Aorta (tissue), 5 donors: ENCODE measurements around the gene DENND1A. TPM values are rescaled to one million over a fixed set of nuclear protein-coding genes. Genes with fewer than 3 reads are reported as not detected.
"Not testable (repeated sequence)": the region's sequence is repeated elsewhere in the genome, so short reads cannot be mapped to it uniquely, and the experiment has no call there.

Experiments
- ATAC-seq: fragments of 200-7000 bp; cut with Tn5 transposase; one replicate; pipeline ENCODE4 v1.9.1; 2022; ENCODE audit warnings: moderate library complexity; ENCODE audit not compliant: low FRiP score
- DNase-seq, 2 donors: peaks; one replicate each; pipeline ENCODE4 v3.0.0-alpha.2; 2020
- H3K27ac ChIP-seq, 2 donors: one replicate each; pipeline ENCODE4 v1.5.1; 2013; ENCODE audit warnings: low read length in 2 of 2, mild to moderate bottlenecking in 2 of 2, moderate library complexity in 2 of 2, control low read depth in 1 of 2, inconsistent platforms in 1 of 2, low read depth in 1 of 2
- H3K27me3 ChIP-seq, 2 donors: one replicate each; pipeline ENCODE4 v1.6.1; 2013; ENCODE audit warnings: control low read depth in 1 of 2, low read length in 1 of 2, mild to moderate bottlenecking in 1 of 2, moderate library complexity in 1 of 2; ENCODE audit not compliant: insufficient read depth in 2 of 2, control insufficient read depth in 1 of 2
- H3K36me3 ChIP-seq, 2 donors: one replicate each; pipeline ENCODE4 v1.6.1; 2013; ENCODE audit warnings: control low read depth in 1 of 2, low read length in 1 of 2, mild to moderate bottlenecking in 1 of 2; ENCODE audit not compliant: insufficient read depth in 2 of 2, control insufficient read depth in 1 of 2
- H3K4me1 ChIP-seq, 2 donors: one replicate each; pipeline ENCODE4 v1.6.1; 2013; ENCODE audit warnings: low read length in 2 of 2, control low read depth in 1 of 2, mild to moderate bottlenecking in 1 of 2, moderate library complexity in 1 of 2; ENCODE audit not compliant: insufficient read depth in 2 of 2, control insufficient read depth in 1 of 2
- H3K4me3 ChIP-seq, 2 donors: one replicate each; pipeline ENCODE4 v1.5.1; 2013; ENCODE audit warnings: low read length in 2 of 2, control low read depth in 1 of 2, mild to moderate bottlenecking in 1 of 2
- H3K9me3 ChIP-seq: one replicate; pipeline ENCODE4 v1.6.1; 2013; ENCODE audit warnings: mild to moderate bottlenecking, low read length; ENCODE audit not compliant: control insufficient read depth
- WGBS, 2 donors: extraction: QIAGEN DNeasy Blood & Tissue Kit; methylation state at CpG; one replicate each; pipeline ENCODE4 v1.1.7; 2013; 5-methylcytosine and 5-hydroxymethylcytosine counted together
- intact Hi-C, 2 donors: fragments of 100-400 bp; cut with DNase I; formaldehyde crosslinking; loops; one replicate each; pipeline versions ENCODE4 v1.14.2 to v1.15.0; 2022
- polyA plus RNA-seq, 2 donors: library from polyadenylated mRNA; stranded (reverse); fragments of 200-250 nt; gene quantifications; one replicate each; pipeline ENCODE4 v1.2.3, GENCODE V29; 2013
- total RNA-seq, 2 donors: library from RNA; stranded (reverse); fragmentation: NEBNext Ultra II Directional; extraction: Animal tissue kit (Norgen Biotek cat#: 25700); gene quantifications; one replicate each; pipeline ENCODE4 v1.2.1, GENCODE V29; 2021
- donor health status: healthy with polysubstance abuse.
- donor health status: Bipolar disorder and iron deficiency.
- donor health status: DM: no; HTN: no; CAD: no.
- donor health status: DM: no; HTN: no; CAD: no.
- donor health status: DM: yes; HTN: yes; CAD: no.

DENND1A gene
- total and polyA plus RNA-seq, 4 donors: 6.9 to 31.4 (median 15.3) TPM

DNA sequence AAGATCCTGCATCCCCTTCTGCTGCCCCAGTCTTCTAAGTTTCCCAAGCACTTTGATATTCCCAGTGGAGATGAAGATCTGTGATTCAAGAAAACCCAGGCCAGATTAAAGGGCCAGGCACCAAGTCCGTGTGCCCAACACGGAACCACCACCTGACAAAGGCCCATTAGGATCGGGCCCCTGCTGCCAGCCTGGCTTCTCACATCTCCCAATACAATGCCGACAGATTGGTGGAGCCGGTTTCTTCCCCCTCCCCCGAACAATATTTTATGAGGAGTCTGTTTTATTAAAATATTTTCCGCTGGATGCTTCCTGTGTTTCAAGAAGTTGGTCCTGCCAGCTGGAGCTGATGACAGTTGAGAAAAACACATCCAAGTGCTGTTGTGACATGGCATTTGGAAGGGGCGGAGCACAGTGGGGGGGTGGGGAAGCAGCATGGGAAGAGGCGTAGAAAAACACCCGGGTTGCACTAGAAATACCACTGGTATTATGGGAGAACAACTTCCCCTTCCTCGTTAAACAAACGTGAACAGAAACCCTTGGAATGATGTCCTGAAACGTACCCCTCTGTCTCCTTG is 528.9 kb downstream of the DENND1A start:
- no peak for DNase-seq
- 11 to 35% methylated on average over 13 of the region's 13 CpGs for WGBS, 2 donors
- Histone ChIP-seq H3K4me1 (no peaks in the 10 kb centered on the region), H3K27ac (no peak overlapping the region), H3K9me3 (no peaks in the 10 kb centered on the region), H3K4me3 (no peak overlapping the region), H3K36me3 (no peaks in the 10 kb centered on the region), H3K27me3 (no peaks in the 10 kb centered on the region)
- peak; percentile 63 for ATAC-seq
- intact Hi-C loops: loop anchor here (5.0 kb wide), 1 partner anchor 641 kb away; no protein-coding TSS in a partner anchor

- DNase-seq: no peak
- Histone ChIP-seq H3K9me3 (no peaks in the 10 kb centered on the region), H3K27ac (no peak overlapping the region), H3K4me3 (no peak overlapping the region), H3K4me1 (no peaks in the 10 kb centered on the region), H3K36me3 (no peaks in the 10 kb centered on the region), H3K27me3 (no peaks in the 10 kb centered on the region)
- no peak for ATAC-seq
- intact Hi-C loops: loop anchor here (5.0 kb wide), 1 partner anchor 642 kb away; no protein-coding TSS in a partner anchor
- 83 to 84% methylated on average over 11 of the region's 11 CpGs for WGBS, 2 donors
Observed at GRCh38 chr9:123399803-123400378, 530.0 kb downstream of the DENND1A start.

- H3K4me3 ChIP-seq, H3K27me3 ChIP-seq, ATAC-seq, DNase-seq, H3K36me3 ChIP-seq, intact Hi-C loops, H3K27ac ChIP-seq, H3K9me3 ChIP-seq, H3K4me1 ChIP-seq: not testable (repeated sequence)
- WGBS, 2 donors: 93 to 97% methylated on average over 14 of the region's 14 CpGs
Observed at GRCh38 chr9:123398938-123399337, 531.0 kb downstream of the DENND1A start.

DNA sequence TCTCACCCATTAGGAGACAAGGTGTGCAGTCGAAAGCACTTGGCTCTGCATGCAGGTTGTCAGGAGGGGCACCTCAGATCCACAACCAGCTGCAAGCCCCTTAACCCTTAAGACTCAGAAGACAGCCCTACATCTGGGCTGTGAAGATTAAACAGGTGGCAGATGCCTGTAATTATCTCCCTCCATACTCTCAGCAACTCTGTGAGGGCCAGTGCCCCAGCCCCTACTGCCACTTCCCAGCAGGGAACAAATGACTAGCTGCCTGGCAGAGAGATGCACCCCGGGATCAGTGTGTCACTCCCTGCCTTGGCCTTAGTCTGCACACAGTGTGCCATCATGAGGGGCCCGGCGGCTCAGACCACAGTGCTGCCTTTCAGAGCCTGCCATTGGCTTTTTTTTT is 532.0 kb downstream of the DENND1A start:
- Histone ChIP-seq H3K27me3 (no peaks in the 10 kb centered on the region), H3K27ac (no peak overlapping the region), H3K36me3 (no peaks in the 10 kb centered on the region), H3K4me3 (no peak overlapping the region), H3K9me3 (peaks cover 2% of the 10 kb centered on the region), H3K4me1 (no peaks in the 10 kb centered on the region)
- DNase-seq (no peak), ATAC-seq (no peak)
- 92 to 94% methylated on average over 4 of the region's 4 CpGs for WGBS, 2 donors
- intact Hi-C loops: no loop called here

DNA sequence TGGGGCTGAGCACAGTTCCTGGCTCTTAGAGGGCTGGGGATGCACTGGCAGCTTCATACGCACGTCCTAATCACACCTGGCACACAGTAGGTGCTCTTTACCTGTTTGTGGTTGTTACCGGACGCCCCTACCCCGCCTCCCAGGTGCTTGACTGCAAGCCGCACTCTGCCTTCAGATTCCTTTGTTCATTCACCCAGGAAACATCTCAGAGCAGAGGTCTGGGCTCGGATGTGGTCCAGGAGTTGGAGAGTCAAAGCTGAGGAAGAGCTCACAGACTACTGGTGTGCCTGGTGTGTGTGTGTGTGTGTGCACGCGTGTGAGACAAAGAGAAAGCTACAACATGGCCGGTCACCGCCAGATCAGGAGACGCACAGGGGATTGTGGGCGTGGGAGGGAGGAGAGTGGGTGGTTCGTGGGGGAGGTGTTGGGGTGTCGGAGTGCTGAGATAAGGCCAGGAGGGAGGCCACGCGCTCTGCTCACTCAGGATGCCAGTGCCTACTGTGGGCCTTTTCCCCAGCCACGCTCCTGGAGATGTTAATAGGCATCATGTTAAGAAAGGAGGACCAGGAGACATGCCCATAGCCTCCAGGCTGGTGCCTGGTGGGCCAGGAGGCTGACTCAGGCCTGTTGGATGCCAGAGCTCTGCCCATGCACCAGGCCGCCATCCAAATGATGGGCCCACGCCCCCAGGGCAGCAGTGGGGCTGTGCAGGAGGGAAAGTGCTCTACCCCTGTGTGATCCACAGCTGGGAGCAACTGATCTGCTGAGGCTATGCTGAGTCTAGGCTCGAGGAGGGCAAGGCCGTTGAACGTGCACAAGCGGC is 534.0 kb downstream of the DENND1A start:
- no peak overlapping the region for H3K27ac ChIP-seq
- H3K27me3 ChIP-seq: no peaks in the 10 kb centered on the region
- intact Hi-C loops: no loop called here
- no peak overlapping the region for H3K4me3 ChIP-seq
- peak; percentile 20 for ATAC-seq
- H3K4me1 ChIP-seq: no peaks in the 10 kb centered on the region
- 93% methylated on average over 24 of the region's 24 CpGs for WGBS, 2 donors
- no peak for DNase-seq
- H3K9me3 ChIP-seq: peaks cover 2% of the 10 kb centered on the region
- H3K36me3 ChIP-seq: no peaks in the 10 kb centered on the region

DNA sequence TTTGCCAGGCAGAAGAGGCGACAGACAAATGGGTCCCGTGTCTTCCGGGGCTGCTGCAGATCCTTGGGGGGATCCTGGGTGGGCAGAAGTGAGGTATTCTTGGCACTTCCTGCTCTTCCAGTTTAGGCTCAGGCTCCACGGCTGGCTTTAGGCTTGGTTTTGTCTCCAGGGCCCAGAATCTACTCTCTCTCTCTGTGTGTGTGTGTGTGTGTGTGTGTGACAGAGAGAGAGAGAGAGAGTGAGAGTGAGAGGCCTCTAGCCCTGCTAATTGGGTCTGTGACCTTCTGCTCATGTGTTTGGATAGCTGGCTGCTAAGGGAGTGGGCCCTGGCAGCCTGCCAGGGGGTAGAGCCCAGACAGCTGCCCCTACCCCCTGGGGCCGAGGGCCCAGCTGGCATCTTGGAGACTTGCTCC is 534.6 kb downstream of the DENND1A start:
- 67 to 73% methylated on average over 4 to 5 of the region's 5 CpGs for WGBS, 2 donors
- Histone ChIP-seq H3K4me1 (no peaks in the 10 kb centered on the region), H3K27me3 (no peaks in the 10 kb centered on the region), H3K27ac (no peak overlapping the region), H3K4me3 (no peak overlapping the region), H3K9me3 (peaks cover 2% of the 10 kb centered on the region), H3K36me3 (no peaks in the 10 kb centered on the region)
- no peak for DNase-seq
- ATAC-seq: peak; percentile 6
- intact Hi-C loops: no loop called here

GRCh38 chr9:123394291-123395235 is 535.4 kb downstream of the DENND1A start:
- H3K4me3 ChIP-seq: no peak overlapping the region
- H3K4me1 ChIP-seq: no peaks in the 10 kb centered on the region
- 68 to 69% methylated on average over 16 of the region's 16 CpGs for WGBS, 2 donors
- H3K36me3 ChIP-seq: no peaks in the 10 kb centered on the region
- no peak for DNase-seq
- intact Hi-C loops: no loop called here
- no peaks in the 10 kb centered on the region for H3K27me3 ChIP-seq
- peaks cover 2% of the 10 kb centered on the region for H3K9me3 ChIP-seq
- no peak overlapping the region for H3K27ac ChIP-seq
- ATAC-seq: no peak

GRCh38 chr9:123392802-123393201 is 537.1 kb downstream of the DENND1A start:
- 81 to 97% methylated on average over 4 of the region's 4 CpGs for WGBS, 2 donors
- H3K4me3 ChIP-seq: no peak overlapping the region
- no peaks in the 10 kb centered on the region for H3K36me3 ChIP-seq
- peaks cover 2% of the 10 kb centered on the region for H3K9me3 ChIP-seq
- no peaks in the 10 kb centered on the region for H3K4me1 ChIP-seq
- H3K27ac ChIP-seq: no peak overlapping the region
- ATAC-seq (no peak), DNase-seq (no peak)
- no peaks in the 10 kb centered on the region for H3K27me3 ChIP-seq
- intact Hi-C loops: no loop called here
